Amniotic stem cell (primary cell): ENCODE data around the gene HMGA1.
"Not testable (repeated sequence)": the region's sequence is repeated elsewhere in the genome, so short reads cannot be mapped to it uniquely, and the experiment has no call there.

Experiments
- DNase-seq: peaks from one replicate; lab custom pipeline; 2025; lab: John Stamatoyannopoulos, UW

The HMGA1 gene

DNA sequence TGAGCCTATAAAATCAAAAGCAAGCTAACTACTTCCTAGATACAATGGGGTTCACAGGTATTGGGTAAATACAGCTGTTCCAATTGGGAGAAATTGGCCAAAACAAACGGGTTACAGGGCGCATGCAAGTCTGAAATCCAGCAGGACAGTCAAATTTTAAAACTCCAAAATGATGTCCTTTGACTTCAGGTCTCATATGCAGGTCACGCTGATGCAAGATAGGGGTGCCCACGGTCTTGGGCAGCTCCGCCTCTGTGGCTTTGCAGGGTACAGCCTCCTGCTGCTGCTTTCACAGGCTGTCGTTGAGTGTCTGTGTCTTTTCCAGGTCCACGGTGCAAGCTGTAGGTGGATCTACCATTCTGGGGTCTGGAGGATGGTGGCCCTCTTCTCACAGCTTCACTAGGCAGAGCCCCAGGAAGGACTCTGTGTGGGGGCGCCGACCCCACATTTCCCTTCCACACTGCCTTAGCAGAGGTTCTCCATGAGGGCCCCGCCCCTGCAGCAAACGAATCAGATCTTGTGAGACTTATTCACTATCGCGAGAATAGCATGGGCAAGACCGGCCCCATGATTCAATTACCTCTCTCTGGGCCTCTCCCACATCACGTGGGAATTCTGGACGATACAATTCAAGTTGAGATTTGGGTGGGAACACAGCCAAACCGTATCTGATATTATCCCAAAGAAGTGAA, 24.0 kb downstream of the HMGA1 start:
- no peak for DNase-seq

DNA sequence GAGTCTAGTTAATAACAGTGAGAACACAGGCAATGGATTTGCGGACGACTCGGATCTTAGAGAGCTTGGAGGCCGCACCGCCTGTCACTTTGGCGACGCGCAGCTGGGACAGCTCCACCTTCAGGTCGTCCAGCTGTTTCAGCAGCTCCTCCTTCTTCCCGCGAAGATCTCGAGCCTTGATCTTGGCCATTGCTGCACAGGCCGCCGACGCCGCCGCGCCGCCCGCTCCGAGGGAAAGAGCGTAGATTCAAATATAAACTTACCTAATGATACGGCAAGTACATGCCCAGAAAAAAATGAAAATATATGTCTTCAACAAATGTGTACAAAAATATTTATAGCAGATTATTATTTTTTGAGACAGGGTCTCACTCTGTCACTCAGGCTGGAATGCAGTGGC, 26.8 kb downstream of the HMGA1 start:
- not testable (repeated sequence) for DNase-seq

DNA sequence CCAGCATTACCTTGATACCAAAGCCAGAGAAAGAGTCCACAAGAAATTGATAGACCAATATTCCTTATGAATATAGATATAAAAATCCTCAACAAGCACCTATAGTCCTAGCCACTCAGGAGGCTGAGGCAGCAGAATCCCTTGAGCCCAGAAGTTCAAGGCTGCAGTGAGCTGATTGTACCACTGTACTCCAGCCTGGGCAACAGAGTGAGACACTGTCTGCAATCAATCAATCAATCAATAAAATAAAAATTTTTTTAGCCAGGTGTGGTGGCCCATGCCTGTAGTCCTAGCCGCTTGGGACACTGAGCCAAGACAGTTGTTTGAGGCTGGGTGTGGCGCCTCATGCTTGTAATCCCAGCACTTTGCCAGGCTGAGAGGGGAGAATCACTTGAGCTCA, 31.1 kb downstream of the HMGA1 start:
- no peak for DNase-seq

DNA sequence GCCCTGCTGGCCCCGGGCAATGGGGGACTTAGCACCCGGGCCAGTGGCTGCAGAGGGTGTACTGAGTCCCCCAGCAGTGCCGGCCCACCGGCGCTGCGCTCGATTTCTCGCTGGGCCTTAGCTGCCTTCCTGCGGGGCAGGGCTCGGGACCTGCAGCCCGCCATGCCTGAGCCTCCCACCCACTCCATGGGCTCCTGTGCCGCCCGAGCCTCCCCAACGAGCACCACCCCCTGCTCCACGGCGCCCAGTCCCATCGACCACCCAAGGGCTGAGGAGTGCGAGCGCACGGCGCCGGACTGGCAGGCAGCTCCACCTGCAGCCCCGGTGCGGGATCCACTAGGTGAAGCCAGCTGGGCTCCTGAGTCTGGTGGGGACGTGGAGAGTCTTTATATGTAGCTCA, 32.5 kb downstream of the HMGA1 start:
- not testable (repeated sequence) for DNase-seq

DNA sequence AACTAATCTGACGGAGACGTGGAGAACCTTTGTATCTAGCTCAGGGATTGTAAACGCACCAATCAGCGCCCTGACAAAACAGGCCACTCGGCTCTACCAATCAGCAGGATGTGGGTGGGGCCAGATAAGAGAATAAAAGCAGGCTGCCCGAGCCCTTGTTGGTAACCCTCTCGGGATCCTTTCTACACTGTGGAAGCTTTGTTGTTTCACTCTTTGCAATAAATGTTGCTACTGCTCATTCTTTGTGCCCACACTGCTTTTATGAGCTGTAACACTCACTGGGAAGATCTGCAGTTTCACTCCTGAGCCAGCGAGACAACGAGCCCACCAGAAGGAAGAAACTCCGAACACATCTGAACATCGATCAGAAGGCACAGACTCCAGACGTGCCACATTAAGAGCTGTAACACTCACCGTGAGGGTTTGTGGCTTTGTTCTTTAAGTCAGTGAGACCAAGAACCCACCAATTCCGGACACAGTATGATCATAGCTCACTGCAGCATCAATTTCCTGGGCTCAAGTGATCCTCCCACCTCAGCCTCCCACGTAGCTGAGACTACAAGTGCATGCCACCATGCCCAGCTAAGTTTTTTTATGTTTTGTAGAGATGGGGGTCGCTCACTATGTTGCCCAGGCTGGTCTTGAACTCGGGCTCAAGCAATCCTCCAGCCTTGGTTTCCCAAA, 33.1 kb downstream of the HMGA1 start:
- not testable (repeated sequence) for DNase-seq

DNA sequence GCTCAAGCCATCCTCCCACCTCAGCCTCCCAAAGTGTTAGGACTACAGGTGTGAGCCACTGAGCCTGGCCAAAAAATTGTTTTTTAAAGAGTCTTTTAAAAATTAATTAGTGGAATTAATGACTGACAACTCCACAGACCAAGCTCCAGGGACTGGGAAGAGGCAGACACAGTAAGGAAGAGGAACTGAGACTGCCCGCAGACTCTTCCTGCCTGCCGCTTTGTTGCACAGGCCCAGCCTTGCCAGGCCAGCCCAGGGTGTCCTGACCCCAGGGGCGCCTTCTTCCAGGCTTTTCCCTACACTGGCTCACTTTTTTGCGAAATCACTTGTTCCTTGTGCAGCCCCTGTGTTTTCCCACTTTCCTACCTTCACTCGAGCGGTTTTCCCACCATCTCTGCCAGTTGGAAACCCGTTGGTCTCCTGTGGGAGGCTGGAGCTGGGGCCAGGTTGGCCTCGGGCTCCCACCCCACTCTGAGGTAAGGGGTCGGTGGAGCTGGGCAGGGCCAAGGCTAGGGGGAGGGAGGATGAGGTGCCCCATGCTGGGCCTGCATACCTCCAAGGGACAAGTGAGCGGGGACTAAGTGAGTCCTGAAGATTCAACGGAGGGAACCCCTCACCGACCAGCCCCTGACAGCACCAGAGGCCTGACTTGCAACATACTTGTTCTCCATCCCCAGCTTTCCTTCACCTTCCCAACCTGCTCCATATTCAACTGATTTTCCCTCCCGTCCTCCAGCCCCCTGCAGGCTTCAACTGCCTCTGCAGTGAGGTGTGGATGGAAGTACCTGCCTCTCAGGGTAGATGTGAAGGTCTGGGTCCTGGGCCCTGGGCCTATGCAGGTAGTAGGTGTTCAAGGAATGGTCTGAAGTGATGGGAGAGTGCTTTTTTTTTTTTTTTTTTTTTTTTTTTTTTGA, 35.6 kb downstream of the HMGA1 start:
- DNase-seq, result no peak

DNA sequence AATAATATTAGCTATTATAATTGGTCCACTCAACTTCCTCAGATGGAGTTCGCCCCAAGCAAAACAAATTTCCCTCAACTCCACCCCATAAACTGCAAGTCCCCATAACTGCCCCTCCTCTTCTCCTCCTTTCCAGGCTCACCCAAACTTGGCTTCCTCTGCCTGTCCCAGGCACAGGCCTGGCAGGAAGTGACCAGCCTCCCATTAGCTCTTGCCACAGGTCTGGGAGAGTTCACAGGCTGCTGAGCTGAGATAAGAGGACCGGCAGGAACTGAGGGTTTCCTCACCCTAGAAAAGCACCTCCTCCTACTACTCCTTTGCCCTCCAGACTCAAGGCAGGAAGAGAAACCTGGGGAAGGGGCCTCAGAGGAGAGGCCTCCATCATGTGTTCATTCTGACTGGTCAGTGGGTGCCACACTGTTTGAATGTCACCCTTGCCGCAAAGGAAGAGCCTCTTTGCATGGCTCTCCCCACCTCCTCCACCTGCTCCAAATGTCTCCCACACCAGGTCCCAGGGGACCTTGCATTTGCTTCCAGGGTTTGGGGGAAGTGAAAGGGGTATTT, 36.7 kb downstream of the HMGA1 start:
- no peak for DNase-seq

DNA sequence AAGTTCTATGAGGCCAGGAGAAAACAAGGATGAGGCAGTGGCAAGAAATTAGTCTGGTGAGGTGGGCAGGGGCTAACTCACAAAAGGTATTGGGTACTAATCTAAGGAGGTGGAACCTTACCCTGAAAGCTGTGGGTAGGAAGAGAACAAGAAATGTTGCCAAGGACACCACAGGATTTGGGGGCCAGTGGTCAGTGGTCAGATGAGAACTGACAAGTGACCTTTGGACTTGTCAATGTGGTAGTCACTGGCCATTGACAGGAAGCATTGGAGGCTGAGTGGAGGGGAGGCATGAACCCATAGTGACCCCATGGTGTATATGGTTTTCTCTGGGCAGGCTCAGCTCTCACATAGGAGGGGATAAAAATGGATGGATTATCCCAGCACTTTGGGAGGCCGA, 37.5 kb downstream of the HMGA1 start:
- DNase-seq, result no peak

DNA sequence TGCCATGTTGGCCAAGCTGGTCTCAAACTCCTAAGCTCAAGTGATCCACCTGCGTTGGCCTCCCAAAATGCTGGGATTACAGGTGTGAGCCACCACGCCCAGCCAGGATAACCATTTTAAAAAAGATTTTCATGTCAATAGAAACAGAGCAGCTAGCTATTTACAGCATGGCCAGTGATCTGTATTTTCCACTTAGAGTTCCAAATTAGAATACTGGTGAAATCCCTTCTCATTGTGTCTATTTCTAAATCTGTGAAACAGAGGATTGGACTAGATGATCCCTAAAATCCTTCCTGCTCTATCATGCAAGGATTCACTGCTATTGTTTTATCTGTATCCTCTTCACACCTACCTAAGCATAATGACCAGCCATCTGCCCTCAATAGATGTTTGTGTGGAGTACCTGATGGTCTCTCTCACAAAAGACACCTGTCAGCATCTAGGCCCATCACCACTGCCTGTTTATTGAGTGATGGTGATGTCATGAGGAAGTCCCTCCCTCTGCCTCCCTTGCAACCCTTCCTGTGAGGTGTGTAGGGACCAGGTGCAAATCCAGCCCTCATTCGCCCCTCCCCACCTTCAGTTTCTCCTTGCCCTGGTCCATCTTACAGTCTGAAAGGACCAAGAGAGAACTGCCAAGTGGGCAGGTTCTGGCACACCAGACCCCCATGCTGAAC, 38.6 kb downstream of the HMGA1 start:
- DNase-seq, result no peak

DNA sequence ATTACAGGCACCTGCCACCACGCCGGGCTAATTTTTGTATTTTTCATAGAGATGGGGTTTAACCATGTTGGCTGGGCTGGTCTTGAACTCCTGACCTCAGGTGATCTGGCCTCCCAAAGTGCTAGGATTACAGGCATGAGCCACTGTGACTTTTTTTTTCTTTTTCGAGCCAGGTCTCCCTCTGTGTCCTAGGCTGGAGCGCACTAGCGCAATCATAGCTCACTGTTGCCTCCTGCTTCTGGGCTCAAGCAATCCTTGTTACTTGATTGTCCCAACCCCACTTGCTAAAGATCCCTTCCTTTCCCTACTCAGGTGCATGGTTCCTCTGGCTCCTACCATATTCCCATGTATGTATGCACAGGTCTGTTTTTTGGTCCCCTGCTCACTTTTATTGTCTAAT, 39.5 kb downstream of the HMGA1 start:
- no peak for DNase-seq

DNA sequence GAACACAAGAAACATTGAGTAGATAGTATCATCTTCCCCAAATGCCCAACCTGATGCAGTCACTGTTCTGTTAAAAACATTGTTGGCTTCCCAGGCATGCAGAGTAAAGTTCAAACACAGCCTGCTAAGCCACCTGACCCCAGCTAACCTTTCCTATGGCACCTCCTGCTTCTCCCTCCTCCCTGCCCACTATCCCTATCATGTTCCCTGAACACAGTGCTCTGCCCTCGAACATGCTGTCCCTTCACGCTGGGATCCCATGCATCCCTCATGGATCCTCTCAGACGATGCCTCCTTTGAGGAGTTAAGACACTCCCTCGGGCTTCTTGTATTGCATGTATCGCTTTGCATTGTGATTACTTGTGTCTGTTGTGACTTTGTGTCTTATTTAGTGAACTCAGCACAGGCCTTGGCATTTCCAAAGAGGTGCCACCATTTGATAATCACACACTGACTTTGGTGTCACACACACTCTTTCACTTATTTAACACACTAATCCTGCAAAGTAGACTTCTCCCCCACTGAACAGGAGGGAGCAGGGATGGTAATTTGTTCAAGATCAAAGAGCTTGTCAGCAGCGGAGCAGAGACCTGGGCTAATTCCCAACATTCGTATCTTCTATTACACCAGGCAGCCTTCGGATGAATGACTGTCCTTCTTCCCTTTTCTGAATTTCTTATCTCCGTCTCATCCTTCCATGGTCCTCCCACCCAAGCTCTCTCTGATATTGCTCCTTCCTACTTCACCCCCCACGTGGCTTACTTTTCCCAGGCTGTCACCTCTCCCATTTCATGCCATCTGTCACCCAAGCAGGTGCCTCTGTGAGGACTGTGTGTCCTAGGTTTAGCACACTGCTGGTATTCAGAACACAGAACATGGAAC, 40.4 kb downstream of the HMGA1 start:
- DNase-seq, result no peak

DNA sequence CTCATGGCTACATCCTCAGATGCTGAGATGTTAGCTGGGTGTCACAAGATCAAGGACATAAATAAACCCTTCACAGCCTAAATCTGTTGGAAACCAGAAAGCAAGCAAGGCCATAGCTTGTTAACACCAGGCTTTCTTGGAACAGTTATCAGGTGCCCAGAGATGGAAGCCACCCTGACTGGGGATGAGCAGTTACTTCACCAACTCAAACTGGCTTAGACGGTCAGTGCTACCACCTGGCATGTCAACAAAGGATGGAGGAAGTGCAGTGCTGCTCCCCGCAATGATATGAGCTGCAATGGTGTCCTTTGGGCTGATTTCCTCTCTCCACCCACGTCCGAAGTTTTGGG, 41.1 kb downstream of the HMGA1 start:
- no peak for DNase-seq

DNA sequence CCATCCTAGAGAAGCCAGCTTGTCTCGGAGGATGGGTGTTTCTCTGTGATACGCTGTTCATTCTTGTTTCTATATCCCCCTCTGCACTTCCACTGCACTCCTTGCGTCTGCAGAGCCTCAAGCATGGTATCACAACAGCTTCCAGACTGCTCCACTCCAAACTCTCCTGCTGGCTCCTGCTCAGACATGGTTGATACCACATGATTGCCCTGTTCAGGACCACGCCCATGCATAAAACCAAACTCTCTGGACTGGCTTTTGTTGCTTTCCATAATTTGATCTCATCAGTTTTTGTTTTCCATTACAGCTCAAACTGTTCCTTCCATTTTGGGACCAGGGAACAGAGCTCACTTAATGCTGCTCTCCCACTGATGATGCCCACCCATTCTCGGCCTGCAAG, 42.2 kb downstream of the HMGA1 start:
- no peak for DNase-seq

DNA sequence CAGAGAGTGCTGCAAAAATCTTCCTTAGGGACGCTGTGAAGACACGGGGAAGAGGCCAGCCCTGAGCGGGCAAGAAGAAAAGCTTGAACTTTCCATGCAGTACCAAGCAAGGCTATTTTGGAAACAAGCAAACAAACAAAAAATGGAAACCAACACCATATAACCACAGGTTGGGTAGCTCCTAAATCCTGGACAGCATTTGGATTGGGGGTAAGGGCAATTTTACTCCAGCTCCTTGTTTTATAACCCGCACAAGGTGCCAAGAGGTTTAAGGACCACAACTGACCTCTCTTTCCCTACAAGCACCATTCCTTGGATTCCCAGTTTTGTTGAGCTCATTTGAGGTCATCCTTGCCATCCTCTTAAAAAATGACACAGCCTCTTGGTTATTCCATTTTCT, 43.5 kb downstream of the HMGA1 start:
- DNase-seq, result no peak

DNA sequence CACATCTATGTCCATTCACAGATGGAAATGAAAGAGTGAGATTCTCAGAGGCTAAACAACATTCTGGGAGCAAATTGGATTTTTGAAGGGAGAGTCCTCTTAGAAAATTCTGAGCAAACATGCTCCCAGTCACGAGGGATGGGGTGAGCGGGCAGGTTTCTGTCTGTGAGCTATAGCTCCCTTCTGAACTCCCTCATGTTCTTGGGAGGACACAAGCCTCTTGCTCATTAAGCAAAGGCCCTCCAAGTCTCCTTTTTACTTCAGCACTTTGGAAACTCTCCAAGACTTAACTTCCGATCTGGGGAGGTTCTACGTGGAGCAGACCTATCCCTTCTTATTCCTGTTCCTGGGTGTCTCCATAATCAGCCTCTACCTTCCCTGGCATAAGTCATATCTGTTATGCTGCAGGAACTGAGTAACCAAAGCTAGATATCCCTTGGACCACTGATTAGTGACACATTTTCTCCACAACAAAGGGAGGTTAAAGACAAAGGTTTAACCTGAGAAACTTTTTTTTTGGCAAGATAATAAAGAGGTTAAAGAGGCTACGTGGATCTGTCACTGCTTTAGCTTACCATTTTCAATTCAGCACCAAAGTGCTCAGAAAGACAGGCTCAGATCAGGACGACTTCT, 45.1 kb downstream of the HMGA1 start:
- no peak for DNase-seq

DNA sequence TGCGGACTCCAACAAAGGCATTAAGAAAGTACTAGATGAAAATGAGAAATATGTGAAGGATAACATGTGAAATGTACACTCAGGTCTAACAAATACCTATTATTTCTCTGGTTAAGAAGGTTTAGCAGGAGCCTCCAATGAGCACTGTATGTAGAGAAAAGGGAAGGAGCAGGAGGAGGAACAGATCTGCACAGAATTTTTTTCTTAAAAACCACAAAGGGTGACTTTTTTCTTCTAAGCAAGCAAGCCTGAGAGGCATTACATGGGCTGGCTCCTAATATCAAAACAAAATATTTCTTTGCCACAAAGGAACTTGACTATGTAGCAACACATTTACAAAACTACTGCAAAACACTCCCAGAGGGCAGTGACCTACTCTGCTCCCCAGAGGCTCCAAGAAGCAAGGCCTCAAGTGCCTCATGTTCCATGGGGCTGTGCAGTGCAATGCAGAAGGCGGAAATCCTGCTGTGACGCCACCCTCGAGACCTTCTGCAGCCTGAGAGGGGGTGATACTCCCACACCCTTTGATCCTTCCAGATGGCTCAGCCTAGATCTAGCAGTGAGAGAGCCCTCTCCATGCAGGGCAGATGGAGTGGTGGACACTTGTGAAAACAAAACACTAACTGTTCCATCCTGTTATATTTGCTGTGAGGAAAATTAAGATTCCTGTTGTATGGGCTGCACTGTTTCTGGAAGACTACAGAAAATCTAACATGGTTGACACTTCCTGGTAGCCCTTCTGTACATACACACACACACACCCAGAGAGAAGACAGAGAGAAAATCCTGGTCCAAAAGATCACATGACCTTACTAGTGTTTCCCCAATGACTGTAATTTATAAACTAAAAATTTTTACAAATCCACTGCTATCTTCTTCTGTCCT, 48.1 kb downstream of the HMGA1 start:
- DNase-seq, result no peak

DNA sequence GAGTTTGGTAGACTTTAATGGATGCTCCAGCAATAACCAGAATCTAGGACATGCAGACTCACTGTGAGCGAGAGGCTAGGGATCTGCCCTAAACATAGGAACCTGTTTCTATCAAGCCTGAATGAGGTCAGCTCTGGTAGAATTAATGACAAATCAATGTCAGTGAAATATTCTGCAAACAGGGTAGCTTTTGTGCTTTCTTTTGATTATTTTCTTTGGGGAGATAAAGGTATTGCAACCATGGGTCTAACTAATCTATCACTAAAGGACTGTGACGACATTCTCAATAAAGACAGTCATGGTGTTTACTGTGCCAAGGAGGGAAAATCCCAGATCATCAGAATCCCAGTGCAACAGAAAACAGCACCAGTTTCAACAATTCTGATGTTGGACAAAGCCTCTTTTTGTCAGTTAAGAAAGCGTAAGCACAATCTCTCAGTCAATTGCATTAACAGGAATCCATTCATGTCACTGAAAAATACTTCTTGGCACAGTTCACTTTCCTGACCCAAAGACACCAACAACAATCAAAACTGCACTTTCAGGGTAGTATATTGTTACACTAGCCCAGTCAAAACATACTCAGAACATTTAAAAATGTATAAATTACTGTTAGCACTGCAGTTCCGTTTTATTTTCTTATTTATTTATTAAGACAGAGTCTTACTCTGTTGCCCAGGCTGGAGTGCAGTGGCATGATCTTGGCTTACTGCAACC, 48.9 kb downstream of the HMGA1 start:
- no peak for DNase-seq

DNA sequence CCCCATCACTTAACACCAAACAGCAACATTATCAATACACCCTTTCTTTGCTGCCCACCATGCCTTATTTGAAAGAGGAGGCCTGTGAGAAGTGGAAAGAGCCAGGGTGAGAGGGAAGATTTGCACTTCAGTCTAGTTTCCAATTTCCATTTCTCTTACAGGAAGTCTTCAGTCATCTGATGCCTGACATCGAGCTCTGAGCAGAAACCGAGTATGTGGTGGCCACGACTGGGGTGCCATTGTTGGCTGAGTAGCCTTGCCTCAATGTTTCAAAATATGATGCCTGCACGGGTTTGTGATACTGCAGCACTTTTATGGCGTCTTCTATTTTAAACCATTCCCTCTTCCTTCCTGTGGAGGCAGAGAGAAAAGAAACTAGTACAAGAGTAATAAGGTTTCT, 51.9 kb downstream of the HMGA1 start:
- no peak for DNase-seq

DNA sequence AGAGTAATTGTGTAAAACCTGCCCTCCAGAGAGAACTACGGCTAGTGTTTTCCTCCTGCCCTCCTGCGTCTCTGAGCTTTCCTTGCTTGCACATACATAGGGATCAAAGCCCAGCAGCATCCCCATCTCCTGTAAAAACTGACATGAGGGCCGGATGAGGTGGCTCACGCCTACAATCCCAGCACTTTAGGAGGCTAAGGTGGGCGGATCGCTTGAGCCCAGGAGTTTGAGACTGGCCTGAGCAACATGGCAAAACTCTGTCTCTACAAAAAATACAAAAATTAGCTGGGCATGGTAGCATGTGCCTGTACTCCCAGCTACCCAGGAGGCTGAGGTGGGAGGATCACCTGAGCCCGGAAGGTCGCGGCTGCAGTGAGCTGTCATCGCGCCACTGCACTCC, 52.5 kb downstream of the HMGA1 start:
- no peak for DNase-seq
